ENCODE results near the gene CAMTA1. TPM values are rescaled to one million over a fixed set of nuclear protein-coding genes. Genes with fewer than 3 reads are reported as not detected.

CAMTA1 gene
- total RNA-seq, 6 donors from 2014 or later, result 38.8 to 74.0 (median 46.1) TPM

DNA sequence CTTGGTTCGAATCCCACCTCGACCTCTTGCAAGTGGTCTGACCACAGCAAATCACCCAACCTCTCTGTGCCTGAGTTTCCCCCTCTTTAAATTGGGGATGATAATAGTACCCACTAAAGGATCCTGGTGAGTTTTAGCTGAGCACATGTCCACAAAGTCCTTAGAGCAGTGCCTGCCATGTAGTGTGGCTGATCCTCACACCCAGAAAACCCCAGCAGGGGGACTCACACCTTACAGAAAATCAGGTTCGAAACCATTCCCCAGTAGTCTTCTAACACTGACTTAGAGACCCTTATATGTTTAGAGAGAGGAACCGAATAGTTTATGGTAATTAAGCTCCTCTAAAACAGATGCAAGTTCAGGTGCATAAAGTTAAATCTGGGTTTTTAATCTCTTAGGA is 89.0 kb downstream of the CAMTA1 start:
- Histone ChIP-seq H3K36me3 (peaks cover 0 to 13% (median 1%) of the 10 kb centered on the region in 4 donors), H3K9me3 (no peaks in the 10 kb centered on the region), H3K27ac (no peak overlapping the region), H3K27me3 (no peaks in the 10 kb centered on the region), H3K4me1 (peaks cover 0 to 6% (median 0%) of the 10 kb centered on the region in 4 donors), H3K4me3 (no peak overlapping the region)
- WGBS, 2 donors, result 85 to 99% methylated on average over 4 of the region's 4 CpGs
- ATAC-seq (ENCODE audit: low FRiP score in 2 of 2), result no peak
- TF ChIP-seq POLR2A (IDR thresholded peaks at IDR 0.05), result no peak
- TF ChIP-seq, protein P1, sequence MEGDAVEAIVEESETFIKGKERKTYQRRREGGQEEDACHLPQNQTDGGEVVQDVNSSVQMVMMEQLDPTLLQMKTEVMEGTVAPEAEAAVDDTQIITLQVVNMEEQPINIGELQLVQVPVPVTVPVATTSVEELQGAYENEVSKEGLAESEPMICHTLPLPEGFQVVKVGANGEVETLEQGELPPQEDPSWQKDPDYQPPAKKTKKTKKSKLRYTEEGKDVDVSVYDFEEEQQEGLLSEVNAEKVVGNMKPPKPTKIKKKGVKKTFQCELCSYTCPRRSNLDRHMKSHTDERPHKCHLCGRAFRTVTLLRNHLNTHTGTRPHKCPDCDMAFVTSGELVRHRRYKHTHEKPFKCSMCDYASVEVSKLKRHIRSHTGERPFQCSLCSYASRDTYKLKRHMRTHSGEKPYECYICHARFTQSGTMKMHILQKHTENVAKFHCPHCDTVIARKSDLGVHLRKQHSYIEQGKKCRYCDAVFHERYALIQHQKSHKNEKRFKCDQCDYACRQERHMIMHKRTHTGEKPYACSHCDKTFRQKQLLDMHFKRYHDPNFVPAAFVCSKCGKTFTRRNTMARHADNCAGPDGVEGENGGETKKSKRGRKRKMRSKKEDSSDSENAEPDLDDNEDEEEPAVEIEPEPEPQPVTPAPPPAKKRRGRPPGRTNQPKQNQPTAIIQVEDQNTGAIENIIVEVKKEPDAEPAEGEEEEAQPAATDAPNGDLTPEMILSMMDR (IDR thresholded peaks at IDR 0.05), result no peak
- no peak for TF ChIP-seq POLR2AphosphoS5 (IDR thresholded peaks at IDR 0.05)
- TF ChIP-seq EP300 (IDR thresholded peaks at IDR 0.05), result no peak
- no peak for DNase-seq

DNA sequence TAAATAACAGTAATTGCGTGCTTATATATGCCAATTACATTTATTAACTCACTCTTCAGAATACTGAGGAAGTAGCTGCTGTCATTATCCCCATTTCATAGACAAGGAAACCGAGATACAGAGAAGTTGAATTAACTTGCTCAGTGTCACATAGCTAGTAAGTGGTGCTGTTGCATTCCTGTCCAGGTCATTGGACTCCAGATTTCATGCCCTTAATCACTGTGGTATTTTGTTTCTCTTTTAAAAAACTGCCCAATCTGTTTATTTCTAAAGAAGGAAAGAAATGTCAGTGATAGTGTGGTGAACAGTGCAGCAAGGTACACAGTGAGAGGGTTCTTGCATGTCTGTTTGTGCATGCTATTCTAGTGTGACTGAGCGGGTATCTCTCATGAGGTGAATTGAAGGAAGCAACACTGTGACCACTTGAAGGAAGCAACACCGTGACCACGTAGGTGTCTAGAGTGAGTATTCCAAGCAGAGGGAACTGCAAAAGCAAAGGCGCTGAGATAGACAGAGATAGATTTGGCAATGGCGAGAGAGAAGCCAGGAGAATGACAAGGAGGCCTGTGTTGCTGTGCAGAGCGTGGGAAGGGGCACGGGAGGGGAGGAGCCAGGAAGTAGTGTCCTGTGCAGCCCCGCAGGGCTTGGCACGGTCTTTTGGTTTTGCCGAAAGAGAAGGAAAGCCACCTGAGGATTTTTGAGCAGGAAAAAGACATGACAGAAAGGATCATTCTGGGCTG is 95.9 kb downstream of the CAMTA1 start:
- H3K36me3 ChIP-seq, result peaks cover 0 to 7% (median 0%) of the 10 kb centered on the region in 4 donors
- H3K9me3 ChIP-seq, result no peaks in the 10 kb centered on the region
- no peaks in the 10 kb centered on the region for H3K4me1 ChIP-seq
- DNase-seq, result no peak
- TF ChIP-seq, protein P1 (IDR thresholded peaks at IDR 0.05), result no peak
- TF ChIP-seq POLR2AphosphoS5 (IDR thresholded peaks at IDR 0.05) (no peak), POLR2A (IDR thresholded peaks at IDR 0.05) (no peak), EP300 (IDR thresholded peaks at IDR 0.05) (no peak)
- H3K27ac ChIP-seq, result no peak overlapping the region
- 92 to 95% methylated on average over 12 of the region's 12 CpGs for WGBS, 2 donors
- no peaks in the 10 kb centered on the region for H3K27me3 ChIP-seq
- no peak for ATAC-seq (ENCODE audit: low FRiP score in 2 of 2)
- H3K4me3 ChIP-seq, result no peak overlapping the region

DNA sequence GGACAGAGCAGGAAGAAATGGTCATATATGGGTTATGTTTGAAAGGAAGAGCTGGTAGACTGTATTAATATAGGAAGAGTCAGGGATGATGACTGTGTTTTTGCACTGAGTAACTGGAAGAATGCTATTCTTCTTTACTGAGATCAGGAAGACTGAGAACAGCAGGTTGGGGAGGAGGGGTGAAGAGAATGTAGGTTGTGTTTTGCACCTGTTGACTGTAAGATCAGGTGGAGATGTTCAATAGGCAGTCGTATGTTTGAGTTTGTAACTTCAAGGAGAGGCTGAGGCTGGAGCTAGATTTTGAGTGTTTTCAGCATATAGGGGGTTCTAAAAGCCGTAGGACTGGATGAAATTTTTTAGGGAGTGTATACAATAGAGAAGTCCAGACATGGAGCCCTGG is 97.2 kb downstream of the CAMTA1 start:
- Histone ChIP-seq H3K27ac (no peak overlapping the region), H3K9me3 (no peaks in the 10 kb centered on the region), H3K4me1 (no peaks in the 10 kb centered on the region), H3K4me3 (no peak overlapping the region), H3K27me3 (no peaks in the 10 kb centered on the region), H3K36me3 (peaks cover 0 to 3% (median 0%) of the 10 kb centered on the region in 4 donors)
- DNase-seq (no peak), ATAC-seq (ENCODE audit: low FRiP score in 2 of 2) (no peak)
- no peak for TF ChIP-seq POLR2AphosphoS5 (IDR thresholded peaks at IDR 0.05)
- TF ChIP-seq, protein P1 (IDR thresholded peaks at IDR 0.05), result no peak
- no peak for TF ChIP-seq EP300 (IDR thresholded peaks at IDR 0.05)
- no peak for TF ChIP-seq POLR2A (IDR thresholded peaks at IDR 0.05)
- WGBS, 2 donors, result 93 to 95% methylated on average over 2 of the region's 2 CpGs

DNA sequence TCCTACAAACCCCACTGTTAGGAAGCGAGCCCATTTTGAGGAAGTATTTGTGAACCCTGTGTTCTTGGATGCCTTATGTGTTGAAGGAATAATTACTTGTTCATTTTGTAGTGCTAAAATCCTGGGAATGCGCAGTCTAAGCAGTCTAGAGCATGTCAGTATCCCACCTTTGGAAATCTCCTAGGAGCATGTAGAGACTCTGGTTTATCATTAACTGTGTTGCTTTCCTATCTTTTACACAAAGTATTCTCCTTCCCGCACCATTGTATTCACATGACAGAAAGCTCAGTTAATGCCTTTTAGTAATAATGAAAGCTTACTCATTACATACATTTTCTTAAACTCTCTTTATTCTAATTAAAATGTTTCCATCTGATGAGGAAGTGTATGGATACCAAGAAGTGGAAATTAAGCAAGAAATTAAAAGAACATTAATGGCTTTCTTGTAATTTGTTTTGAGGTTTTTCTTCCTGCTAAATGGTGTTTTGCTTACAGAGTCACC is 99.4 kb downstream of the CAMTA1 start:
- no peaks in the 10 kb centered on the region for H3K36me3 ChIP-seq
- H3K27me3 ChIP-seq, result no peaks in the 10 kb centered on the region
- TF ChIP-seq, protein P1 (IDR thresholded peaks at IDR 0.05), result no peak
- TF ChIP-seq EP300 (IDR thresholded peaks at IDR 0.05) (no peak), POLR2AphosphoS5 (IDR thresholded peaks at IDR 0.05) (no peak), POLR2A (IDR thresholded peaks at IDR 0.05) (no peak)
- 89 to 94% methylated on average over 3 of the region's 3 CpGs for WGBS, 2 donors
- H3K4me1 ChIP-seq, result peaks cover 0 to 1% (median 0%) of the 10 kb centered on the region in 4 donors
- ATAC-seq (ENCODE audit: low FRiP score in 2 of 2) (no peak), DNase-seq (no peak)
- H3K4me3 ChIP-seq, result no peak overlapping the region
- H3K27ac ChIP-seq, result no peak overlapping the region
- H3K9me3 ChIP-seq, result no peaks in the 10 kb centered on the region

All from upper lobe of left lung (tissue), 6 donors.